Measurements from ENCODE around the gene WBP1L.
"Not testable (repeated sequence)": the region's sequence is repeated elsewhere in the genome, so short reads cannot be mapped to it uniquely, and the experiment has no call there.

Gene WBP1L

DNA sequence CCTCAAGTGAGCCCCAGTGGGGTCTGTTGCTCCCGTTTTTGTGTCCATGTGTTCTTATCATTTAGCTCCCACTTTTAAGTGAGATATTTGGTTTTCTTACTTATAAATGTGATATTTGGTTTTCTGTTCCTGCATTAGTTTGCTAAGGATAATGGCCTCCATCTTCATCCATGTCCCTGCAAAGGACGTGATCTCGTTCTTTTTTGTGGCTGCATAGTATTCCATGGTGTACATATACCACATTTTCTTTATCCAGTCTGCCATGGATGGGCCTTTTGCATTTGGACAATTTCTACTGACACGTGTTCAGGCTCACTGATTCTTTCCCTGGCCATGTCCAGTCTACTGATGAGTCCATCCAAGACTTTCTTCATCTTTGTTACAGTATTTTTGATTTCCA, 19.8 kb upstream of the WBP1L start:
- DNase-seq (ENCODE audit: low read depth in 2 of 2) = no peak

DNA sequence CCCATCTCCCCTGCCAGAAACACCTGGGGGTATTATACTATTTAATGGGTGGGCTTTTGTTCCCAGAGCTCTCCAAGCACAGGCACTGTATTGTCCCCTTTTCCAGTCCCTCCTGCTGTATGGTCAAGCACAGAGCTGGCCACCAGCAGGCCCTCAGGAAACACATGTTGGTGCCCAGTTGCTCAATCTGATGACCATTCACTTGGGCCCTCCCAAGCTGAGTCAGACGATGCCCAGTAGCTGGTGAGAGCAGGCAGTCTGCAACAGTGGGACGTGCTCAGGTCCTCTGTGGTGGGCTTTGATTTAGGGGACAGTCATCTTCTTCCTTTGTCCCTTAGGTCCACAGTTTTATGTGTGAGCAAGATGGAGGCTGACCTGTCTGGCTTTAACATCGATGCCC, 17.5 kb upstream of the WBP1L start:
- DNase-seq (ENCODE audit: low read depth in 2 of 2) = no peak

DNA sequence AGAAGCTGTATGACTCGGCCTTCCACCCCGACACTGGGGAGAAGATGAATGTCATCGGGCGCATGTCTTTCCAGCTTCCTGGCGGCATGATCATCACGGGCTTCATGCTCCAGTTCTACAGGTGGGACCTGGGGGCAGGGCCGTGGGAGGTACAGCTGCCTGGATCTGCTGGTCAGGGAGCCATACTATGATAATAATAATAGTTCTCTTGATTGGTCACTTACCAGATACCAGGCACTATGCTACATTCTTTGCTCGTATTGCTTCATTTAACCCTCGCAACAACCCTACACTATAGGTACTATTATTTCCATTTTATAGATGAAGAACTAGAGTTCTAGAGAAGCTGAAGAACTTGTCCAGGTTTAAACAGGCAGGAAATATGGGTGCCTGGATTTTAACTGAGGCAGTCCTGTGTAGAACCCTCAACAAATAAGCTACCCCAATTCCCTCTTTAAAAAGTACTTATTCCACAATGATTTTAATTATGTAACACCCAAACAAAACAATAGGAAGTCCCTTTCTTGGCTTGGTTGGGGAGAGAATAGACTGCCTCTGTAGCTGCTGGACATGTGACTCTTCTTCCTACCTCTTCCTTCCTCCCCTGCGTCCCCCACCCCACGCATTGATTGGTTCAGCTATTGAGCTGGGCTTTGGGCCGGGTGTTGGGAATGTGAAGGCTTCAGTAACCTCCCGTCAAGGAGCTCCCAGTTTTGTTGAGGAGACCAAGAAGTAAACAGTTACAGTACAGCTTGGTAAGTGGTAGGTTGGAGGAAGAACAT, 16.5 kb upstream of the WBP1L start:
- no peak for DNase-seq (ENCODE audit: low read depth in 2 of 2)

- DNase-seq (ENCODE audit: low read depth in 2 of 2) = peak; percentile 43 to 59
Measured at GRCh38 chr10:102729029-102730026, 14.4 kb upstream of the WBP1L start.

GRCh38 chr10:102731222-102731800, 12.4 kb upstream of the WBP1L start:
- DNase-seq (ENCODE audit: low read depth in 2 of 2) = no peak

DNA sequence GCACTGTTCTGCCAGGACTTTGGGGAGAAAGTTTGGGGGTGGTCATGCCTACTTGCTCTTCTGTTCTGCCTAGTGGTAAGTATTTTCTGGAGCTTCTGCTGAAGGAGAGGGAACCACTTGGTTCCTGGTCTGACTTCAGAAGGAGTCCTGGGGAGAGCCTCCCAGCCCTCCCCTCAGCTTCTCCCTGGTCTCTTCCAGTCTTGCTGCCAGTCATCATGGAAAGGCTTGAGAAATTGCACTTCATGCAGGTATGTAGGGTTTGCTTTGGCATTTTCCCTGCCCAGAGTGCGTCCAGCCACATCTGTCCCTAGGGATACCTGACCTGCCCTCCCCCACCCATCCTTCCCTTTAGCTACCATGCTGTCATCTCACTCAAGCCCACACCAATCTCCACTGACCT, 11.1 kb upstream of the WBP1L start:
- no peak for DNase-seq (ENCODE audit: low read depth in 2 of 2)

- DNase-seq (ENCODE audit: low read depth in 2 of 2) = no peak
Measured at GRCh38 chr10:102735065-102735562, 8.6 kb upstream of the WBP1L start.

DNA sequence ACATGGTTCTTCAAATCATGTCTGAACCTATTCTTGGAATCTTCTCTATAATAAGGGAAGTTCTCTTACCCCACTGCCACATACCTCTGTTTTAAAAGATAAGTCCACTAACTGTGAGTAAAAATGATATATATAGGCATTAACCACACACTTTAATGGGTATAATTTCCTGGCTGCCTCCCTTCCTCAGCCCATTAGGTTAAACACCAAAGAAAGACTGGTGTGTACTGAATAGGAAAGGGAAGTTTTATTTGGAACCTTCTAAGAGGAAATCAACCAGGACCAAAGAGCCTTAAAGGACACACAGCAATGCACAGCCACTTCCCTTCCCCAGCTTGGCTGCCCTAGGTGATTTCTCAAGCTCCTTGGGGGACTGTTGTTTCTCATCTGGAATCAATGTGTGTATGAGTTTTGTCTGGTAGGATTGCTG, 5.0 kb upstream of the WBP1L start:
- DNase-seq (ENCODE audit: low read depth in 2 of 2) = no peak

DNA sequence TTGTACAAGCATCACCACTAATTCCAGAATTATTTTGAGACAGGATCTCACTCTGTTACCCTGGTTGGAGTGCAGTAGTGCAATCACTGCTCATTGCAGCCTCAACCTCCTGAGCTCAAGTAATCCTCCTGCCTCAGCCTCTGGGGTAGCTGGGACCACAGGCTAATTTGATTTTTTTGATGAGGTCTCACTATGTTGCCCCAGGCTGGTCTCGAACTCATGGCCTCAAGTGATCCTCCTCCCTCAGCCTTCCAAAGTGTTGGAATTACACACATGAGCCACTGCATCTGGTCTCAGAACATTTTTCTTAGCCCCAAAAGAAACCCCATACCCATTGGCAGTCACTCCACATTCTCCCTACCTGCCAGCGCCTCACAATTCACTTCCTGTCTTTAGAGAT, 3.5 kb upstream of the WBP1L start:
- DNase-seq (ENCODE audit: low read depth in 2 of 2) = no peak

GRCh38 chr10:102741726-102742237, 2.0 kb upstream of the WBP1L start:
- no peak for DNase-seq (ENCODE audit: low read depth in 2 of 2)

- not testable (repeated sequence) for DNase-seq (ENCODE audit: low read depth in 2 of 2)
Measured at GRCh38 chr10:102742313-102742712, 1.4 kb upstream of the WBP1L start.

- DNase-seq (ENCODE audit: low read depth in 2 of 2) = no peak
Measured at GRCh38 chr10:102743078-102743587, 615 bp upstream of the WBP1L start.

- DNase-seq (ENCODE audit: low read depth in 2 of 2) = no peak
Measured at GRCh38 chr10:102744374-102745051, 765 bp downstream of the WBP1L start.

DNA sequence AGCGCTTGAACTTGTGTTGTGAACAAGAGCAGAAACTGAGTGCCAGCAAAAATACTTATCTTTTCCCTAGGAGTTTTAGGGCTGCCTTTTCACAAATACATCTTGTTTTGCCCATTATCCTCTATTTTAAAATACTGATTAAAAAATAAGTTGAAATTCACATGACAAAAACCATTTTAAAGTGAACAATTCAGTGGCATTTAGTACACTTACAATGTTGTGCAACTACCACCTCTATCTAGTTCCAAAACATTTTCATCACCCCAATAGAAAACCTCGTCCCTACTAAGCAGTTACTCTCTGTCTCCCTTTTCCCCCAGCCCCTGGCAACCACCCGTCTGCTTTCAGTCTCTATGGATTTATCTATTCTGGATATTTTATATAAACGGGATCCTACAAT, 1.4 kb downstream of the WBP1L start:
- DNase-seq (ENCODE audit: low read depth in 2 of 2) = no peak

GRCh38 chr10:102752266-102752930, 8.7 kb downstream of the WBP1L start:
- no peak for DNase-seq (ENCODE audit: low read depth in 2 of 2)

DNA sequence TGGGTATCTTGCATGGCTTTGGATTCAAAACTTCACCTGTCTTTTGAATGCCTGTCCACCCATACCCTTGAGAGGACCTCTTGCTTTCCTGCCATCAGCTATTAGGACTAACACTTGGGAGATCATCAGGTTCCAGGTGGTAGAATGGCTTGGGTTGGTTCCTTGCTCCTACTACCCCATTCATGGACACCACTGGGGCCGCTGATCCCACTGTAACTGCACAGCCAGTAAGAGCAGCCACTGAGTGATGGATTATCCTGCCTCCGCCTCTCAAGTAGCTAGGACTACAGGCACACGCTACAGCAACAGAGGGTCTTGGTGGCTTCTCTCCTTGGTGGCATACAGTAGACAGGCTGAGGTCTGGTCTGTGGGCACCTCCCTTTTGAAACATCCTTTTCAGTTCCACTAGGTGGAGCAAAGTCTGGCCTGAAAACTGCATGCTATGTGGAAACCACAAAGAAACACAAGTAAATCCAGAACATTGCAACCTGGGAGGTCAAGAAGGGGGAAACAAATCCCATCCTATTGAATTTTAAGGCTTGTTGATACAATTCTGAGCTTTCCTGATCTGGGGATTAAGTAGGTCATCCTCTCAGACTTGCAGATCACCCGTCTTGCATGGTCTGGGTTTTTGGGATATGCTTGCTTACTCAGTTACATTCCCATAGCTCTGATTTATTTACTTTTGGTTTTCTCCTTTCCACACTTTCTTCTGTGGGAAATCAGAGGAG, 9.4 kb downstream of the WBP1L start:
- no peak for DNase-seq (ENCODE audit: low read depth in 2 of 2)

GRCh38 chr10:102753718-102754117, 10.0 kb downstream of the WBP1L start:
- no peak for DNase-seq (ENCODE audit: low read depth in 2 of 2)

DNA sequence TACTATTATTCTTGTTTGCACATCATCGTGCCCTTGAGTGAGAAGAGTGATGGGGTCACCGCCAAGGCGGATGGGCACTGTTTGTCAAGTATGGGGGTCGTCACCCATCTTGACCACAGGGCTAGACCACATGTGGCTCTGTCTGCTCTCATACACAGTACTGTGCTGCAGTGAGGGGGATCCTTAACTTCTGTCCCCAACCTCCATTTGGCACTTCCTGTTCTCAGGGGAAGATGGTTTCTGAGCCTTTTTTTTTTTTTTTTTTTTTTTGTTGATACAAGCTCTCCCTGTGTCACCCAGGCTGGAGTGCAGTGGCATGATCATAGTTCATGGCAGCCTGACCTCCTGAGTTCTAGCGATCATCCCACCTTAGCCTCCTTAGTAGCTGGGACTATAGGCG, 13.6 kb downstream of the WBP1L start:
- DNase-seq (ENCODE audit: low read depth in 2 of 2) = no peak

DNA sequence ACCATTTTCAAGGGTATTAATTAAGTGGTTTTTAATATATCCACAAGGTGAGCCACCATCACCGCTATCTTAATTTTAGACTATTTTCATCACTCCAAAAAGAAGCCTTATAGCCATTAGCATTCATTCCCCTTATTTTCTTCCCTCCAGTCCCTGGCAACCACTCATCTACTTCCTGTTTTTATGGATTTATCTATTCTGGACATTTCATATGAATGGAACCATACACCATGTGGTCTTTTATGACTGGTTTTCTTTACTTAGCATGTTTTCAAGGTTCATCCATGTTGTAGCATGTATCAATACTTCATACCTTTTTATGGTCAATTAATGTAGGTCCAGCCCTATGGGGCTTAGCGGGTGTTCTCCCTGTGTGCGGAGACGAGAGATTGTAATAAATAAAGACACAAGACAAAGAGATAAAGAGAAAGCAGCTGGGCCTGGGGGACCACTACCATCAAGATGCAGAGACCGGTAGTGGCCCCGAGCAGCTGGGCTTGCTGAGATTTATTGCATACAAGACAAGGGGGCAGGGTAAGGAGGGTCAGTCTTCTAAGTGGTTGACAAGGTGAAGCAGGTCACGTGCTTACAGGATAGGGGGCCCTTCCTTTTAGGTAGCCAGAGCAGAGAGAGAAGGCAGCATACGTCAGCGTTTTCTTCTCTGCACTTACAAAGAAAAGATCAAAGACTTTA, 14.6 kb downstream of the WBP1L start:
- DNase-seq (ENCODE audit: low read depth in 2 of 2) = no peak

Measured in stimulated activated CD4-positive, alpha-beta T cell treated with anti-CD3 and anti-CD28 coated beads, Interleukin-4, amount 100 ng/mL, for 48 hours (primary cell).